AG08395 (cell line): Measurements from ENCODE around the gene TSPAN3.

Experiments
- DNase-seq: peaks from one replicate; pipeline ENCODE4 v3.0.0; 2012; ENCODE audit warnings: mixed read lengths, low spot score

The TSPAN3 gene

GRCh38 chr15:77033729-77034671 is 36.9 kb downstream of the TSPAN3 start:
- no peak for DNase-seq

GRCh38 chr15:77033417-77033728 is 37.5 kb downstream of the TSPAN3 start:
- DNase-seq: no peak

DNA sequence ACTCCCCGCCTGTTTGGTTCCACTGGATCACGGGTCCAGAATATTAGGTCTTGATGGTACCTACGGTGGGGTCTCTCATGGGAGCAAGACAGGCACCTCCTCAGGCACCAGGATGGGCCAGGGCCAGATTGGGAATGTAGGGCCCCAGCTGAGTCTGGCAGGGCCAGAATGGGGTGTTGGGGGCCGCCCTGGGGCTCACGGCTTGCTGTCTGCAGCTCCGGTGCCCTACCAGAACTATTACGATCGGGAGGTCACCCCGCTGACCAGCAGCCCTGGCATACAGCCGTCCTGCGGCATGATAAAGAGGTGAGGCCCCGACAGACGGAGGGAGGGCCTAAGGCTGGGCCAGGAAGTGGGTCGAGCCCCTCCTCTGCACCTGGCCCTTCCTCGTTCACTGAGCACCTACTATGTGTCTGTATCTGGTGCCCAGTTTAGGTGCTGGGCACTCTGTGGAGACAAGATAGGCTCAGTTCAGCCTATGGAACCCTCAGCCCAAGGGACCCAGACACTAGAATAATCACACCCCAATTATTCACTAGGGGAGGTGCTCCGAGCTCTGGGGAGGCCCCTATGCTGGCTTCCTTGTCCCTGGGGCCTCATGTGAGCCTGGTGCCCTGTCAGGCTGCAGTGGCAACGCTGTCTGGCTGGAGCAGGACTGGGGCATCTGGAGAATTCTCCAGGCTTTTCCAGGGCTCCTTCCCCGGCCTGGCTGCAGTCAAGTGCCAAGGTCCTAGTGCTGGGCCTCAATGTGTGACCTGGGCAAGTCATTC is 38.1 kb downstream of the TSPAN3 start:
- no peak for DNase-seq

DNA sequence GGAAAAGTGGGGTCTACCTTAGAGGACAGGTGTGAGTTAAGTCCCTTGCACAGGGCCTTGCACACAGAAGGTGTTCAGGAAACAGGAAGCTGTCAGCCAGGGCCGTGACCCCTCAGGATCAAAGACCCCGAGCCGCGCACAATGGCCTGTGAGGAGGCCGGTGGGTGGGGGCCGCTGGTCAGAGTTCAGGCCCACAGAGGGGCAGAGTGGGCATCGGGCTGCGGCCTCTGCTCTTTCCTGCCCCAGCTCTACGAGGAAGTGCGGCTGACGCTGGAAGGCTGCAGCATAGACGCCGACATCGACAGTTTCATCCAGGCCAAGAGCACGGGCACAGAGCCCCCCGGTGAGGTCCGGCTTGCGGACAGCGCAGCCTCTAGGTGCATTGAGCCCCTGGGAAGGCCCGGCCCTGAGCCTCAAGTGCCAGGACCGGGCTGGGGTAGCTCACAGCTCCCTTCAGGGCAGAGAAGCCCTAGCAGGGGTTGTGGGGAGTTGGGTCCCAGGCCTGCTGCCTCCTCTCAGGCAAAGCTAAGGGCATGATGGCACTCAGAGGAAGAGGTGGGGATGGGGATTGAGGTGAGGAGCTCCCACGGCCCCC is 38.8 kb downstream of the TSPAN3 start:
- DNase-seq: no peak

GRCh38 chr15:77031376-77032050 is 39.4 kb downstream of the TSPAN3 start:
- DNase-seq: no peak

DNA sequence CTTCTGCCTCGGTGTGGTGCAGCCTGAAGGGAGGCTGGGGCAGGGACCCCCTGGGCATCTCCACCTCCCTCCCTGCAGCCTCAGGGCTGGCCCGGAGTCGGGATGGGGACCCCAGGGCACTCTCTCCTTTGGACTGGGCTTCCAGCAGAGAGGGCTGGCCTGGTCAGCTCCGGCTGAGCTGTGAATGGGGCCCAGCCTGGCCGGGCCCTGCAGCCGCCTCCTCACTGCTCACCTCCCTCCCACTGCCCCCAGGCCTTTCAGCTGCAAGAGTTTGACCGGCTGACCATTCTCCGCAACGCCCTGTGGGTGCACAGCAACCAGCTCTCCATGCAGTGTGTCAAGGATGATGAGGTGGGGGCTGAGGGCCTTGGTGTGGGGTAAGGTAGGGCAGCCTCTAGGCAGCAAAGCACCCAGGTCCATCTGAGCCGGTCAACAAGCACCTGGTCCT is 40.0 kb downstream of the TSPAN3 start:
- DNase-seq: no peak

- no peak for DNase-seq
Measured at GRCh38 chr15:77030048-77030927, 40.6 kb downstream of the TSPAN3 start.

DNA sequence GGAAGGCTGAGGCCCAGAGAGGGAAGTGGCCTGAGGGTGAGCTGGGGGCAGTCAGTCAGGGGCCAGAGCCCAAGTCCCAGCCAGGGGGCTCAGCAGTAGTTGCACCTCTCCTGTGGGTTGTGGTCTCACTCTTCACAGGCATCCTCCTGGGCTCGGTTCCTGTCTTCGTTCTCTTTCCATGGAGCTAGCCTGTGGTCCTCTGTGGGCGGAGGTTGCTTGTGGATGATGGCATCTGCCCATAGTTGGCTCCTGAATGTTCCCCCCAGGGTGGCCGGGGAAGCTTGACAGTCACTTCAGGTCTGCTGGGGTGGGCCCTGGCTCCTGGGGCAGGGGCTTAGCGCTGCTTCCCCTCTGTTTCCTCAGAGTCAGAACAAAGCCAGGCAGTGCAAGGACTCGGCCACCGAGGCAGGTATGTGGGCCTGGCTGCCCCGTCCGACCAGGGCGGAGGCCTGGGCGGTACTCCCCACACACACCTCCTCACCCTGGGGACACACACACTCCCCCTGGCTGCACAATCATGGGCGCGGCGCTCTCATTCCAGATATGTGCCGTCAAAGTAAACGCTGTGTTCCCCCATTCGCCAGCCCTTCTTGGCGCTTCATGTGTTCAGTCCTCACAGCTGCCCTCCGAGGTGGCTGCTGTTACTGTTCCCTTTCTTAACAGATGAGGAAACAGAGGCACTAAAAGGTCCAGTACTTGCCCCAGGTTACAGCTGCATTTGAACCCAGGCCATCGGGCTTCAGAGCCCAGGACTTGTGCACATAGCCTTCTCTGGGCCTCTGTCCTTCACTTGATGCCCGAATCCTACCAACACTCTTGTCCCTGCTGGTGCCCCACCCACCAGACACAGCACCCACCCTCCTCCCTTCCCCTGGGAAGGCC is 41.5 kb downstream of the TSPAN3 start:
- DNase-seq: no peak

DNA sequence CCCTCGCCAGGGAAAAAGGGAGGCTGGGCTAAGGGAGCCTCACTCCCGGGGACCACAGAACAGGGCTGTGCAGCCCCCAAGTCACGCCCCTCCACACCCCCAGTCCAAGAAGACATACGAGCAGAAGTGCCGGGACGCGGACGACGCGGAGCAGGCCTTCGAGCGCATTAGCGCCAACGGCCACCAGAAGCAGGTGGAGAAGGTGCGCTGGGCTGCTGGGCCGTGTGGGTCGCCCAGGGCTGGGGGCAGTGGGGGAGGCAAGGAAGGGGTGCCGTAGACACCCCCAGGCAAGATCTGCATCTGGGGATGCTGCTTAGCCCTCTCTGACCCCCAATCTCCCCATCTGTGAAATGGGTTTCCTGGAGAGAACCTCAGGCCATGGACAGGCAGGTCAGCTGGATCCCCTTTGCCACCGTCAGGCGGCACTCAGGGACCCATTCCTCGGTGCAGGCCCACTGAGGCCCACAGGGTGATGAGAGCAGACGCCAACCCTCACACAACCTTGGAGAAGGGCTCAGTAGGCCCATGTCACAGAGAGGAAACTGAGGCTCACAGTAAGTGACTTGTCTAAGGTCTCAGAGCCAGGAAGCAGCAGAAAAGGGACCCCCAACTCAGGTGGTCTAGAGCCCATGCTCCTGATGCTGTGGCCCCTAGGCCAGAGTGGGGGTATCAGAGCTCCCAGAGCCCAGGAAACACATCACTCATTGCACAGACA is 42.3 kb downstream of the TSPAN3 start:
- DNase-seq: no peak

GRCh38 chr15:77027697-77028450 is 43.0 kb downstream of the TSPAN3 start:
- no peak for DNase-seq

DNA sequence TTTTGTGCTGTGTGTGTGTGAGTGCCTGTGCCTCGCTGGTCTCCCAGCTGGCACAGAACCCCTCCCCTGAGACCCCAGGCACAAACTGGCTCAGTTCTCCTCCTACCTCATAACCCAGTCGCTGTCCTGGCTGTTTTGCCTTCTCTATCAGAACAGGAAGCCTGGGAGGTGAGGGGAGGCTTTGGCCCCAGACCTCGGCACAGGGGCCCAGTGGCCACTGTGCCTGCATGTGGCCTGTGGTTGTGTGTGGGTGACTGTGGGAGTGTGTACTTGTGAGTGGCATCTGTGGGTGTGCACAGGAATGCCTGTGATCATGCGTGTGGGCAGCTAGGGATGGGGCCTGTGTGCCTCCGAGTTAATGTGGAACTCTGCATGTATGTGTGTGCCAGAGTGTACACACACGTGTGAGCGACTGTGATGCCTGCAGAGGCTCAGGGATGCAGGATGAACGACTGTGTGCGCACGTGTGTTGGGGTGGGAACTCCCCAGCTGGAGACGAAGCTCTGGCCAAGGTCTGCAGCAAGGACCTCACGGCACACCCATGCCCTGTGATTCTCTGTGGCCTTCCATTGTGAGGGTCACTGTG is 43.7 kb downstream of the TSPAN3 start:
- DNase-seq: no peak

- DNase-seq: no peak
Measured at GRCh38 chr15:77026501-77027110, 44.3 kb downstream of the TSPAN3 start.

DNA sequence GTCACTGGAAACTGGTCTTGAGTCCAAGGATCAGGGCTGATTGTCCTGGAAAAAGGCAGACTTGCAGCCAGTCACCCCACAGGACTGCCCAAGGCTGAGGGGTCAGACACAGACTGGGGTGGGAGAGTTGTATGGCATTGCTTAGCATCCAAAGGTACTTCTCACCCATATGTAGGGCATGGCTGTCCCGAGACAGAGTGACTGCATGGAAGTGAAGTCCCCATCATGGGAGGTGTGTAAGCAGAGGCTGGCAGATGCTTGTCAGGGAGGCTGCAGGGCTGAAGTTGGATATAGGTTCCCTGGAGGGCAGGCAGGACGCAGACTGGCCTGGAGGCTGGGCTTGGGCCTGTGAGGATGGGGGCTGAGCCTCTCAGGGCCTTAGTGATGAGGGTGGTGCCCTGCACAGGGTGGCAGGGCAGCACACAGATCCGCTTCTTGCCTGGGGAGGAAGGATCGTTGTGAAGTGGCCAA is 44.9 kb downstream of the TSPAN3 start:
- no peak for DNase-seq

GRCh38 chr15:77025083-77025901 is 45.6 kb downstream of the TSPAN3 start:
- no peak for DNase-seq

- DNase-seq: peak; percentile 80
Measured at GRCh38 chr15:77024273-77025082, 46.4 kb downstream of the TSPAN3 start.
